HL-60 (cell line): Measurements from ENCODE around the gene TMPRSS6.

Source experiments
- CTCF ChIP-seq: IDR thresholded peaks from one replicate; pipeline ENCODE4 v1.5.1; 2011; ENCODE audit warnings: low read length, control low read depth, inconsistent platforms; ENCODE audit not compliant: insufficient read depth
- POLR2AphosphoS5 ChIP-seq: IDR thresholded peaks from 2 replicates; pipeline ENCODE4 v1.6.1; 2012; ENCODE audit warnings: low read depth
- TF ChIP-seq, protein P1 (sequence below): IDR thresholded peaks from 2 replicates; pipeline ENCODE4 v1.6.1; 2012; ENCODE audit warnings: low read depth; ENCODE audit not compliant: insufficient replicate concordance

DNA sequence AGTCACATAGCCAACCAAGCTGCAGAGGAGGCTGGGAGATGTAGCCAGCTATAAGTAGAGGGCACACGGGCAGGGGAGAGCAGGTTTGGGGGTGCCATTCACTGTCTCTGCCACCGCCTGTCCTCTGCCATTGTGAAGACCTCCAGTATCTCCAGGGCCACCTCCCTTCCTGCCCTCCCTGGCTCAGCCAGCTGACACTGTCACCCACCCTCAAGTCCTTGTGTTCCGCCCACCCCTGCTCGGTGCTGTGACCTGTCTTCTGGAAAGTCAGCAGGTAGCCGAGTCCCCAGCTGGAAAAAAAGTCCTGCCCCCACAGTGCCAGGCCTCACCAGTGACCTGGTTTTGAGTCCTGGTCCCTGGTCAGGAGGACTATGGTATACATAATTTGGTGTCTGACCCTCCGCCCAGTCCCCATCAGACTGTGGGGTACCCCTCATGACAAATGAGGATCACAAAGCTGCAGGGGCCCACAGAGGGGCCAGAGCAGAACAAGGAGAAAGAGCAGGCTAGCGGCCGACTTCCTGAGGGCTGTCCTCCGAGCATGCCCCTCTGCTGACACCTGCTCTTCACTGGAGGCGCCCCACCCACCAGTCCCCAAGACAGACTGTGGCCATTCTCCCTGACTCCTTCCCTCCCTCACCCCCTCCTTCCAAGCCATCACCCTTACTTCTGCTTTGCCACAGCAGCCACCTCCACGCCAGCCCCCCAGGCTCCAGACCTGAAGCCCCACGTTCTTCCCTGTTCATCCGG is 47.3 kb upstream of the TMPRSS6 start:
- TF ChIP-seq, protein P1, sequence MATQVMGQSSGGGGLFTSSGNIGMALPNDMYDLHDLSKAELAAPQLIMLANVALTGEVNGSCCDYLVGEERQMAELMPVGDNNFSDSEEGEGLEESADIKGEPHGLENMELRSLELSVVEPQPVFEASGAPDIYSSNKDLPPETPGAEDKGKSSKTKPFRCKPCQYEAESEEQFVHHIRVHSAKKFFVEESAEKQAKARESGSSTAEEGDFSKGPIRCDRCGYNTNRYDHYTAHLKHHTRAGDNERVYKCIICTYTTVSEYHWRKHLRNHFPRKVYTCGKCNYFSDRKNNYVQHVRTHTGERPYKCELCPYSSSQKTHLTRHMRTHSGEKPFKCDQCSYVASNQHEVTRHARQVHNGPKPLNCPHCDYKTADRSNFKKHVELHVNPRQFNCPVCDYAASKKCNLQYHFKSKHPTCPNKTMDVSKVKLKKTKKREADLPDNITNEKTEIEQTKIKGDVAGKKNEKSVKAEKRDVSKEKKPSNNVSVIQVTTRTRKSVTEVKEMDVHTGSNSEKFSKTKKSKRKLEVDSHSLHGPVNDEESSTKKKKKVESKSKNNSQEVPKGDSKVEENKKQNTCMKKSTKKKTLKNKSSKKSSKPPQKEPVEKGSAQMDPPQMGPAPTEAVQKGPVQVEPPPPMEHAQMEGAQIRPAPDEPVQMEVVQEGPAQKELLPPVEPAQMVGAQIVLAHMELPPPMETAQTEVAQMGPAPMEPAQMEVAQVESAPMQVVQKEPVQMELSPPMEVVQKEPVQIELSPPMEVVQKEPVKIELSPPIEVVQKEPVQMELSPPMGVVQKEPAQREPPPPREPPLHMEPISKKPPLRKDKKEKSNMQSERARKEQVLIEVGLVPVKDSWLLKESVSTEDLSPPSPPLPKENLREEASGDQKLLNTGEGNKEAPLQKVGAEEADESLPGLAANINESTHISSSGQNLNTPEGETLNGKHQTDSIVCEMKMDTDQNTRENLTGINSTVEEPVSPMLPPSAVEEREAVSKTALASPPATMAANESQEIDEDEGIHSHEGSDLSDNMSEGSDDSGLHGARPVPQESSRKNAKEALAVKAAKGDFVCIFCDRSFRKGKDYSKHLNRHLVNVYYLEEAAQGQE = no peak
- TF ChIP-seq CTCF (no peak), POLR2AphosphoS5 (no peak)
